ENCODE data around the gene LAMA3.

DNA sequence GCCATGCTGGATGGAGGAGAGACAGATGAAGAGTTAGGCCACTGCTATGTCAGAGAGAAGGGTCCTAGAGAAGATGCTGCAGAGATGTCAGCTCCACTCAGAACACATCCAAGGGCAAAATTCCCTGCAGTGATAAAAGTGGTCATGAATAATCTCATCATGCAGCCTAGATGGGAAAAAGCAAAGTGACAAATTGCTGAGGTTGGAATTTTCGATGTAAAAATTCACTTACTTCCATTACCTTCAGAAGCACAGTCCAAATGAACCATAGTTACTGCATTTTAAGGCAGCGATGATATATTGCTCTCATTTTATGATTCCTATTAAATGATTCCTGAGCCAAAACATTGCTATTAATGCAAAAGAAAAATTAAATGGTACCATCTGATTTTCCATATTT, 43.0 kb upstream of the LAMA3 start:
- TF ChIP-seq, protein P1, sequence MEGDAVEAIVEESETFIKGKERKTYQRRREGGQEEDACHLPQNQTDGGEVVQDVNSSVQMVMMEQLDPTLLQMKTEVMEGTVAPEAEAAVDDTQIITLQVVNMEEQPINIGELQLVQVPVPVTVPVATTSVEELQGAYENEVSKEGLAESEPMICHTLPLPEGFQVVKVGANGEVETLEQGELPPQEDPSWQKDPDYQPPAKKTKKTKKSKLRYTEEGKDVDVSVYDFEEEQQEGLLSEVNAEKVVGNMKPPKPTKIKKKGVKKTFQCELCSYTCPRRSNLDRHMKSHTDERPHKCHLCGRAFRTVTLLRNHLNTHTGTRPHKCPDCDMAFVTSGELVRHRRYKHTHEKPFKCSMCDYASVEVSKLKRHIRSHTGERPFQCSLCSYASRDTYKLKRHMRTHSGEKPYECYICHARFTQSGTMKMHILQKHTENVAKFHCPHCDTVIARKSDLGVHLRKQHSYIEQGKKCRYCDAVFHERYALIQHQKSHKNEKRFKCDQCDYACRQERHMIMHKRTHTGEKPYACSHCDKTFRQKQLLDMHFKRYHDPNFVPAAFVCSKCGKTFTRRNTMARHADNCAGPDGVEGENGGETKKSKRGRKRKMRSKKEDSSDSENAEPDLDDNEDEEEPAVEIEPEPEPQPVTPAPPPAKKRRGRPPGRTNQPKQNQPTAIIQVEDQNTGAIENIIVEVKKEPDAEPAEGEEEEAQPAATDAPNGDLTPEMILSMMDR (conservative IDR thresholded peaks at IDR 0.05; ENCODE audit: low read length), result no peak
- no peak for TF ChIP-seq EZH2phosphoT487 (IDR thresholded peaks at IDR 0.05; ENCODE audit: borderline replicate concordance)

Data from Loucy (cell line).